Activated B cell treated with CpG ODN at 0.5 μM for 24 hours (primary cell): ENCODE results near the gene EEF1G. TPM values are rescaled to one million over a fixed set of nuclear protein-coding genes. Genes with fewer than 3 reads are reported as not detected.
A peak's percentile ranks its signal among the peaks of the same experiment; 100 is the strongest.

Experiments used
- ATAC-seq: fragments of 200-7000 bp; cut with Tn5 transposase; one replicate; pipeline ENCODE4 v1.10.0; 2021; ENCODE audit warnings: low read depth, mild to moderate bottlenecking, moderate library complexity
- CTCF ChIA-PET: fragments of 350-600 bp; sonication (Branson Sonifier 250); formaldehyde crosslinking; loops from one replicate; lab custom pipeline; 2021; ENCODE audit warnings: antibody characterized with exemption; lab: Charles Lee
- POLR2A ChIA-PET: fragments of 350-600 bp; sonication (Branson Sonifier 250); formaldehyde crosslinking; loops from one replicate; lab custom pipeline; 2021; ENCODE audit warnings: antibody characterized with exemption; lab: Charles Lee
- DNase-seq: peaks from one replicate; pipeline ENCODE4 v3.0.0; 2022
- H3K27ac Mint-ChIP-seq: one replicate; pipeline ENCODE4 v1.8.0; 2020; ENCODE audit warnings: mixed read lengths
- H3K27me3 Mint-ChIP-seq: one replicate; pipeline ENCODE4 v1.8.0; 2021; ENCODE audit warnings: mixed read lengths
- H3K36me3 Mint-ChIP-seq: one replicate; pipeline ENCODE4 v1.8.0; 2021; ENCODE audit warnings: low read depth, mixed read lengths
- H3K4me1 Mint-ChIP-seq: one replicate; pipeline ENCODE4 v1.8.0; 2021; ENCODE audit warnings: mixed read lengths
- H3K4me3 Mint-ChIP-seq: one replicate; pipeline ENCODE4 v1.8.0; 2020; ENCODE audit warnings: mild to moderate bottlenecking, mixed read lengths
- H3K9me3 Mint-ChIP-seq: one replicate; pipeline ENCODE4 v1.8.0; 2020; ENCODE audit warnings: mixed read lengths
- CTCF ChIP-seq: fragments of 200-600 bp; IDR thresholded peaks from one replicate; pipeline ENCODE4 v1.8.0; 2022; ENCODE audit warnings: antibody characterized with exemption, mild to moderate bottlenecking
- intact Hi-C: fragments of 100-400 bp; cut with micrococcal nuclease; formaldehyde crosslinking; loops from one replicate; pipeline ENCODE4 v1.15.1; 2024
- total RNA-seq: library from RNA; stranded (reverse); gene quantifications from 2 replicates; pipeline ENCODE4 v1.2.3, GENCODE V29; 2022

EEF1G gene
- total RNA-seq, 1 donor from 2014 or later = 2,373 TPM

DNA sequence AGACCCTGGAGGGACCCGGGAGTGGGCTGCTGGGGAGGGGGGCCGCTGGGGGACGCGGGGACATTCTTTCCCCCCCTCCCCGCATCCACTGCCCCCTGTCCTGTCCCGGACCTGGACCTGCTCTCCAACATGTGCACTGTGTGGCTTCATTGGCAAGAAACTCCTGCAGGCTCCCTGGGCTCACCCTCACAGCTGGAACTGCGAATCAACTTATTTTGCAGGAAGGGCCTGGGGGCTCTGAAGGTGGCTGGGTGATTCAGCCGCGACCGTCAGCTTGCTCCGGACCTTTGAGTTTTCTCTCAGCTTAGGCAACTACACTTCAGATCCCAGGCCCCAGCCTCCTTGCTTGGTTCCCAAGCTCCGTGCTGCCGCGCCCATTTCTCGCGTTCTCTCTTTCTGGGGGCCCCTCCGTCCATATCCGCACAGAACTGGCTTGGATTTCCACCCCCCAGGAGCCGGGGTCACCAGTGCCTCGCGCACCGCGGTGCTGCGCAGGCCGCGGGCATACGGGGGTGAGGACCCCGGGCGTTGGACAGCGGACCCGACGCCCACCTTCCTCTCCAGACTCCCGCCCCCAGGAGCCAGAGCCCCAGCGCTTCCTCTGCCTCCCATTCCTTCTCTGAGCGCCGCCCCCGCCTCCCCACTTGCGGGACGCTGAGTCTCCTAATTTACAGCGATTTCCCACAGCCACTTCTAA, 26.6 kb downstream of the EEF1G start:
- no peaks in the 10 kb centered on the region for H3K9me3 Mint-ChIP-seq
- peaks cover 10% of the 10 kb centered on the region for H3K36me3 Mint-ChIP-seq
- no peaks in the 10 kb centered on the region for H3K27me3 Mint-ChIP-seq
- no peak for TF ChIP-seq CTCF
- no peak for ATAC-seq
- H3K4me3 Mint-ChIP-seq = peak overlapping the region; percentile 81
- ChIA-PET CTCF (interaction anchor here (0.5 to 11.6 kb wide), 5 partner anchors 8 to 131 kb away, joined by 3 to 159 read pairs (median 3); no protein-coding TSS in a partner anchor), POLR2A (interaction anchor here (0.6 to 7.5 kb wide), 12 partner anchors 8 to 732 kb away, joined by 3 to 73 read pairs (median 5); partner anchors contain the start of genes EEF1G, GANAB and TUT1)
- H3K27ac Mint-ChIP-seq = peak overlapping the region; percentile 65
- H3K4me1 Mint-ChIP-seq = peaks cover 64% of the 10 kb centered on the region
- DNase-seq = no peak
- intact Hi-C loops = loop anchor here (1.0 kb wide), 1 partner anchor 8 kb away; no protein-coding TSS in a partner anchor

DNA sequence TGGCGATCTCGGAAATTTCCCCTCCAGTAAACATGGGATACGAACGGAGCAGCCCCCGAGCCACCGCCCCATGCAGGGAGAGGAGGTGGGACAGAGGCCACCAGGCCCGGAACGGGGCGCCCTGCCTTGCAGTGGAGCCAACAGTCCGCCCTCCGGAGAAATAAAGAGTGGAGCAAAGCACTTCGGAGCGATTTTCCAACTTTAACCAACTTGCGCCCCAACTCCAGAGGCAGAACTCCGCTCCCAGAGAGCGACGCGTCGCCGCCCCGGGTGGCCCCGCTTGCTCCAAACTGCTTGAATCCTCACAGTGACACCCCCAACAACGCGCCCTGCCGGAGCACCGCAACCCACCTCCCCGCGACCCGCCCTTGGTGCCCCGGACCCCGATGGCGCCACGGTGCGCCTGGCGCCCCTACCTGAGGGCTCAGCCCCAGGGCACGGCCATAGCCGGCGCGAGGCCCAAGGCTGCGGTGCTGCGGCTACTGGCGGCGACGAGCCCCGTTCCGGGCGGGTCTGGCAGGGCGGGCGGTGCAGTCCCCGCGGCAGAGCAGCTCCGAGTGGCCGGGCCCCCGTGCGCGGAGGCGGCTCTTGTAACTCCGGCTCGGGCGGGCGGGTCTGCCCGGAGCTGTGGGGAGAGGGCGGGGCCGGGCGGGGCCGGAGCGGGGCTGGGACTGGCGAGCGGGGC, 27.3 kb downstream of the EEF1G start, which contains the start of gene AHNAK:
AHNAK (minus strand) TSS at position 563 of the 685 bp plus-strand sequence. CDS start 10,708 bp downstream, outside the sequence.
- CTCF ChIA-PET = interaction anchor here (0.5 to 11.6 kb wide), 5 partner anchors 9 to 131 kb away, joined by 3 to 159 read pairs (median 3); no protein-coding TSS in a partner anchor
- peak; percentile 84 for DNase-seq
- ATAC-seq = peak; percentile 56
- Mint-ChIP-seq H3K36me3 (peaks cover 8% of the 10 kb centered on the region), H3K27me3 (no peaks in the 10 kb centered on the region), H3K4me1 (peaks cover 64% of the 10 kb centered on the region), H3K4me3 (peak within 1 kb of the TSS; percentile 95), H3K27ac (peak within 1 kb of the TSS; percentile 97), H3K9me3 (no peaks in the 10 kb centered on the region)
- intact Hi-C loops = loop anchor here (1.0 kb wide), 1 partner anchor 9 kb away; no protein-coding TSS in a partner anchor
- no peak for TF ChIP-seq CTCF
- POLR2A ChIA-PET = interaction anchor here (0.6 to 7.5 kb wide), 13 partner anchors 9 to 731 kb away, joined by 3 to 73 read pairs (median 5); partner anchors contain the start of genes EEF1G, GANAB and TUT1

DNA sequence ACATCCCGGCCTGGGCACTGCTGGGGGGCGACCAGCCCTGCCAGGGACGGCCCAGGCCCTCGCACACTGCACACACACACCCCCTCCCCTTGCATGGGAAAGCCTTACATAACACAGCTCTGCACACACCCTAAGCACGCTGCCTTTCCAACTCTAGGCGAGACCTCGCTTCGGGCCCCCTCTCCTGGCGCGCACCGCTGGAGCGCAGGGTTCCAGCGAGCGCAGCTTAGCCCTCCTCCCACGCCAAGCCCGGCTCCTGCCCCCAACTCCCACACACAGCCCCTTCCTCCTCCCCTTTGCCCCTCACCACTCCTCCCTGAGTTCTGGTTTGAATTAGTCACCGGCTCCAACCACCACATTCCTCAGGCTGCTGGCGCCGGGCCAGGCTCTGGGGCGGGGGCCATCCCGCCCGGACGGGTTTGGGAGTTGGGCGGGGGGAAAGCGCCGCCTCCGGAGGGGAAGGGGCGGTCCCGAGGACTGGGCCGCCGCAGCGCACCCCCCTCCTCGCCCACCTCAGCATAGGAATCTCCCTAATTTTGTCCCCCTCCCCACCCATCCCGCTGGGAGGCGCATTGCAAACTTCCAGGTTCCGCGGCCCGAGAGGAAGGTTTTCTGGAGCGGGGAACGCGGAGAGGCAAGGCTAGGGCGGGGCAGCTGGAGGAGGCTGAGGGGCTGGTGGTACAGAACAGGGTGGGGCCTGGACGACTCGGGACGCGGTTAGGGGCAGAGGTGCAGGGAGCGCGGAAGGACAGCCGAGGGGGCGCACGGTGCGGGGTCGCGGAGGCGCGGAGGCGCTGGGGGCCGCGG, 28.1 kb downstream of the EEF1G start:
- peak overlapping the region; percentile 97 for H3K27ac Mint-ChIP-seq
- TF ChIP-seq CTCF = no peak
- H3K27me3 Mint-ChIP-seq = no peaks in the 10 kb centered on the region
- ChIA-PET POLR2A (interaction anchor here (0.7 to 10.1 kb wide), 11 partner anchors 7 to 311 kb away, joined by 3 to 183 read pairs (median 18); partner anchors contain the start of genes EEF1G, HNRNPUL2 and TUT1), CTCF (interaction anchor here (0.6 to 11.6 kb wide), 4 partner anchors 11 to 122 kb away, joined by 3 to 192 read pairs (median 83); partner anchors contain the start of gene TUT1)
- H3K36me3 Mint-ChIP-seq = peaks cover 8% of the 10 kb centered on the region
- no peaks in the 10 kb centered on the region for H3K9me3 Mint-ChIP-seq
- DNase-seq (peak; percentile 58), ATAC-seq (peak; percentile 15)
- intact Hi-C loops = loop anchor here (1.0 kb wide), 1 partner anchor 10 kb away; no protein-coding TSS in a partner anchor
- H3K4me3 Mint-ChIP-seq = peak overlapping the region; percentile 95
- peaks cover 64% of the 10 kb centered on the region for H3K4me1 Mint-ChIP-seq

GRCh38 chr11:62544581-62545436, 28.9 kb downstream of the EEF1G start:
- ATAC-seq (no peak), DNase-seq (peak; percentile 53)
- Mint-ChIP-seq H3K4me3 (peak overlapping the region; percentile 95), H3K4me1 (peaks cover 64% of the 10 kb centered on the region), H3K36me3 (peaks cover 8% of the 10 kb centered on the region), H3K9me3 (no peaks in the 10 kb centered on the region), H3K27me3 (no peaks in the 10 kb centered on the region), H3K27ac (peak overlapping the region; percentile 97)
- ChIA-PET CTCF (interaction anchor here (0.6 to 11.6 kb wide), 4 partner anchors 11 to 122 kb away, joined by 3 to 192 read pairs (median 83); partner anchors contain the start of gene TUT1), POLR2A (interaction anchor here (0.6 to 10.1 kb wide), 17 partner anchors 8 to 305 kb away, joined by 3 to 183 read pairs (median 13); partner anchors contain the start of genes B3GAT3, C11orf98, CSKMT and EEF1G)
- no peak for TF ChIP-seq CTCF
- intact Hi-C loops = loop anchor here (5.0 kb wide), 1 partner anchor 38 kb away; no protein-coding TSS in a partner anchor
